Activated B cell treated with CpG ODN at 0.5 μM for 24 hours (primary cell): ENCODE results near the gene FRYL. TPM values are rescaled to one million over a fixed set of nuclear protein-coding genes. Genes with fewer than 3 reads are reported as not detected.
"Not testable (repeated sequence)": the region's sequence is repeated elsewhere in the genome, so short reads cannot be mapped to it uniquely, and the experiment has no call there.

Experiments used
- ATAC-seq: fragments of 200-7000 bp; cut with Tn5 transposase; one replicate; pipeline ENCODE4 v1.10.0; 2021; ENCODE audit warnings: low read depth, mild to moderate bottlenecking, moderate library complexity
- CTCF ChIA-PET: fragments of 350-600 bp; sonication (Branson Sonifier 250); formaldehyde crosslinking; loops from one replicate; lab custom pipeline; 2021; ENCODE audit warnings: antibody characterized with exemption; lab: Charles Lee
- POLR2A ChIA-PET: fragments of 350-600 bp; sonication (Branson Sonifier 250); formaldehyde crosslinking; loops from one replicate; lab custom pipeline; 2021; ENCODE audit warnings: antibody characterized with exemption; lab: Charles Lee
- DNase-seq: peaks from one replicate; pipeline ENCODE4 v3.0.0; 2022
- H3K27ac Mint-ChIP-seq: one replicate; pipeline ENCODE4 v1.8.0; 2020; ENCODE audit warnings: mixed read lengths
- H3K27me3 Mint-ChIP-seq: one replicate; pipeline ENCODE4 v1.8.0; 2021; ENCODE audit warnings: mixed read lengths
- H3K36me3 Mint-ChIP-seq: one replicate; pipeline ENCODE4 v1.8.0; 2021; ENCODE audit warnings: low read depth, mixed read lengths
- H3K4me1 Mint-ChIP-seq: one replicate; pipeline ENCODE4 v1.8.0; 2021; ENCODE audit warnings: mixed read lengths
- H3K4me3 Mint-ChIP-seq: one replicate; pipeline ENCODE4 v1.8.0; 2020; ENCODE audit warnings: mild to moderate bottlenecking, mixed read lengths
- H3K9me3 Mint-ChIP-seq: one replicate; pipeline ENCODE4 v1.8.0; 2020; ENCODE audit warnings: mixed read lengths
- CTCF ChIP-seq: fragments of 200-600 bp; IDR thresholded peaks from one replicate; pipeline ENCODE4 v1.8.0; 2022; ENCODE audit warnings: antibody characterized with exemption, mild to moderate bottlenecking
- intact Hi-C: fragments of 100-400 bp; cut with micrococcal nuclease; formaldehyde crosslinking; loops from one replicate; pipeline ENCODE4 v1.15.1; 2024
- total RNA-seq: library from RNA; stranded (reverse); gene quantifications from 2 replicates; pipeline ENCODE4 v1.2.3, GENCODE V29; 2022

FRYL gene
- total RNA-seq, 1 donor from 2014 or later: 91.5 TPM

GRCh38 chr4:48738856-48739255 is 41.2 kb downstream of the FRYL start:
- Mint-ChIP-seq H3K4me1 (peaks cover 66% of the 10 kb centered on the region), H3K27me3 (no peaks in the 10 kb centered on the region), H3K36me3 (no peaks in the 10 kb centered on the region), H3K9me3 (peaks cover 2% of the 10 kb centered on the region), H3K27ac (peak overlapping the region; percentile 35), H3K4me3 (no peak overlapping the region)
- no peak for TF ChIP-seq CTCF
- ChIA-PET CTCF (no interaction called here), POLR2A (no interaction called here)
- ATAC-seq (no peak), DNase-seq (no peak)
- intact Hi-C loops: no loop called here

DNA sequence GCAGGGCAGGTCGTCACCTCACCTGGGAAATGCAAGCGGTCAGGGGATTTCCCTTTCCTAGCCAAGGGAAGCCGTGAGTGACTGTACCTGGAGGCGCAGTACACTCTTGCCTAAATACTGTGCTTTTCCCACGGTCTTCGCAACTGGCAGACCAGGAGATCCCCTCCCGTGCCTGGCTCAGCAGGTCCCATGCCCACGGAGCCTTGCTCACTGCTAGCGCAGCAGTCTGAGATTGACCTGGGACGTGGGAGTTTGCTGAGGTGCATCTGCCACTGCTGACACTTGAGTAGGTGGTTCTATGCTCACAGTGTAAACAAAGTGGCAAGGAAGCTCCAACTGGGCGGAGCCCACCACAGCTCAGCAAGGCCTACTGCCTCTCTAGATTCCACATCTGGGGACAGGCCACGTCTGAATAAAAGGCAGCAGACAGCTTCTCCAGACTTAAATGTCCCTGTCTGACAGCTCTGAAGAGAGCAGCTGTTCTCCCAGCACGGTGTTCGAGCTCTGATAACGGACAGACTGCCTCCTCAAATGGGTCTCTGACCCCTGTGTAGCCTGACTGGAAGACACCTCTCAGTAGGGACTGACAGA is 51.1 kb downstream of the FRYL start:
- H3K27ac Mint-ChIP-seq, ATAC-seq, H3K4me3 Mint-ChIP-seq, DNase-seq, CTCF ChIA-PET, H3K27me3 Mint-ChIP-seq, intact Hi-C loops, H3K9me3 Mint-ChIP-seq, POLR2A ChIA-PET: not testable (repeated sequence)
- peaks cover 18% of the 10 kb centered on the region for H3K36me3 Mint-ChIP-seq
- H3K4me1 Mint-ChIP-seq: peaks cover 78% of the 10 kb centered on the region

- CTCF ChIA-PET: no interaction called here
- H3K4me3 Mint-ChIP-seq: no peak overlapping the region
Measured at GRCh38 chr4:48727666-48728459, 52.2 kb downstream of the FRYL start.

DNA sequence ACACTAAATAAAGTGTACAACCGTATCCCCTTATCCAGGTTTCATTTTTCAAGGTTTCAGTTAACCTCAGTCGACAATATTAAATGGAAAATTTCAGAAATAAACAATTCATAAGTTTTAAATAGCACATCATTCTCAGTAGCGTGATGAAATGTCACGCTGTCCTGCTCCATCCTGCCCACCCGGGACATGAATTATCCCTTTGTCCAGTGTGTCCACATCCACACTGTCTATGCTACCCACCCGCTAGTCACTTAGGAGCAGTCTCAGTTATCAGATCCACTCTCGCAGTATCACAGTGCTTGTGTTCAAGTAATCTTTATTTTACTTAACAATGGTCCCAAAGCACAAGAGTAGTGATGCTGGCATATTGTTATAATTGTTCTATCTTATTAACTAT is 54.7 kb downstream of the FRYL start:
- Mint-ChIP-seq H3K9me3 (peaks cover 2% of the 10 kb centered on the region), H3K4me3 (no peak overlapping the region), H3K4me1 (peaks cover 69% of the 10 kb centered on the region), H3K36me3 (peaks cover 8% of the 10 kb centered on the region), H3K27me3 (no peaks in the 10 kb centered on the region), H3K27ac (no peak overlapping the region)
- POLR2A ChIA-PET: no interaction called here
- ATAC-seq (no peak), DNase-seq (no peak)
- intact Hi-C loops: no loop called here
- CTCF ChIA-PET: no interaction called here
- no peak for TF ChIP-seq CTCF

More at GRCh38 chr4:48727666-48728459, 52.2 kb downstream of the FRYL start:
- DNase-seq (no peak), ATAC-seq (no peak)
- Mint-ChIP-seq H3K36me3 (peaks cover 18% of the 10 kb centered on the region), H3K9me3 (no peaks in the 10 kb centered on the region), H3K27ac (no peak overlapping the region), H3K4me1 (peaks cover 79% of the 10 kb centered on the region), H3K27me3 (no peaks in the 10 kb centered on the region)
- POLR2A ChIA-PET: interaction anchor here (0.9 kb wide), 1 partner anchor 53 kb away, joined by 3 read pairs; no protein-coding TSS in a partner anchor
- no peak for TF ChIP-seq CTCF
- intact Hi-C loops: no loop called here

GRCh38 chr4:48722509-48723446 is 57.3 kb downstream of the FRYL start:
- DNase-seq: no peak
- ATAC-seq: no peak
- peaks cover 3% of the 10 kb centered on the region for H3K9me3 Mint-ChIP-seq
- peaks cover 43% of the 10 kb centered on the region for H3K4me1 Mint-ChIP-seq
- no peak for TF ChIP-seq CTCF
- H3K27me3 Mint-ChIP-seq: no peaks in the 10 kb centered on the region
- intact Hi-C loops: no loop called here
- ChIA-PET POLR2A (no interaction called here), CTCF (interaction anchor here (0.8 kb wide), 1 partner anchor 42 kb away, joined by 3 read pairs; no protein-coding TSS in a partner anchor)
- peaks cover 6% of the 10 kb centered on the region for H3K36me3 Mint-ChIP-seq
- H3K27ac Mint-ChIP-seq: no peak overlapping the region
- no peak overlapping the region for H3K4me3 Mint-ChIP-seq
